HUDEP-2 (cell line): ENCODE data around the gene RANBP1.
A peak's percentile ranks its signal among the peaks of the same experiment; 100 is the strongest.
"Not testable (repeated sequence)": the region's sequence is repeated elsewhere in the genome, so short reads cannot be mapped to it uniquely, and the experiment has no call there.

ENCODE experiments used
- DNase-seq, 76 experiments: peaks; one replicate each; lab custom pipeline; 2025; ENCODE audit not compliant: unreplicated experiment in 76 of 76; lab: John Stamatoyannopoulos, UW

RANBP1 gene

GRCh38 chr22:20115691-20116375 is at the start of gene RANBP1:
Gene RANBP1, plus strand, starts transcription at chr22:20116104. Its CDS starts 81 bp downstream, at chr22:20116185.
- DNase-seq, result no peak

- DNase-seq, result no peak
These were observed 49.1 kb upstream of the RANBP1 start for GRCh38 chr22:20066617-20067383.

- DNase-seq, result not testable (repeated sequence)
These were observed 48.6 kb upstream of the RANBP1 start for GRCh38 chr22:20067384-20067682.

- no peak for DNase-seq
These were observed 47.3 kb upstream of the RANBP1 start for GRCh38 chr22:20068640-20069039.

- DNase-seq, result no peak
These were observed 46.4 kb upstream of the RANBP1 start for GRCh38 chr22:20069331-20070042.

- DNase-seq, result no peak
These were observed 44.4 kb upstream of the RANBP1 start for GRCh38 chr22:20071524-20071972.

GRCh38 chr22:20076627-20077172 is 39.2 kb upstream of the RANBP1 start:
- DNase-seq, result peak in 5 of 76 experiments; percentile 13 to 34 (median 16)

- peak in 69 of 76 experiments; percentile 23 to 81 (median 64) for DNase-seq
These were observed 36.0 kb upstream of the RANBP1 start, which contains the start of gene DGCR8 for GRCh38 chr22:20079745-20080444. Gene DGCR8, plus strand, starts transcription at chr22:20080241. Its CDS starts 5,723 bp downstream, at chr22:20085964.

- peak in 49 of 76 experiments; percentile 19 to 72 (median 52) for DNase-seq
These were observed 35.5 kb upstream of the RANBP1 start for GRCh38 chr22:20080445-20080775.

- peak in 17 of 76 experiments; percentile 7 to 50 (median 31) for DNase-seq
These were observed 34.9 kb upstream of the RANBP1 start for GRCh38 chr22:20080776-20081654.

GRCh38 chr22:20083157-20083890 is 32.6 kb upstream of the RANBP1 start:
- no peak for DNase-seq

GRCh38 chr22:20083891-20084546 is 31.9 kb upstream of the RANBP1 start:
- DNase-seq, result no peak

GRCh38 chr22:20084547-20085413 is 31.1 kb upstream of the RANBP1 start:
- DNase-seq, result peak in 30 of 76 experiments; percentile 7 to 50 (median 28)

GRCh38 chr22:20085651-20086050 is 30.3 kb upstream of the RANBP1 start:
- DNase-seq, result no peak

GRCh38 chr22:20086101-20086599 is 29.8 kb upstream of the RANBP1 start:
- no peak for DNase-seq

GRCh38 chr22:20086763-20087162 is 29.1 kb upstream of the RANBP1 start:
- no peak for DNase-seq
